BLaER1 treated with 17β-estradiol and CSF1 and Interleukin-3, amounts not matched to agents 10 nM and 100 nM (cell line): ENCODE results near the gene B3GALT5.

ENCODE experiments used
- H3K27ac ChIP-seq, 11 experiments: shearing (Covaris generic); formaldehyde crosslinking; 2 replicates each; pipeline ENCODE4 v1.8.1; 2022
- H3K27me3 ChIP-seq, 11 experiments: shearing (Covaris generic); formaldehyde crosslinking; 2 replicates each; pipeline ENCODE4 v1.8.1; 2022
- H3K36me3 ChIP-seq, 11 experiments: shearing (Covaris generic); formaldehyde crosslinking; 2 replicates each; pipeline ENCODE4 v1.8.1; 2022
- H3K4me1 ChIP-seq, 10 experiments: shearing (Covaris generic); formaldehyde crosslinking; 2 replicates each; pipeline ENCODE4 v1.8.1; 2022
- H3K4me2 ChIP-seq, 11 experiments: shearing (Covaris generic); formaldehyde crosslinking; 2 replicates each; pipeline ENCODE4 v1.8.1; 2022
- H3K4me3 ChIP-seq, 10 experiments: shearing (Covaris generic); formaldehyde crosslinking; 2 replicates each; pipeline ENCODE4 v1.8.1; 2022
- H3K9ac ChIP-seq, 11 experiments: shearing (Covaris generic); formaldehyde crosslinking; 2 replicates each; pipeline ENCODE4 v1.8.1; 2022
- H3K9me3 ChIP-seq, 11 experiments: shearing (Covaris generic); formaldehyde crosslinking; replicated peaks in 1 of 11; 2 replicates each; pipeline ENCODE4 v1.8.1; 2022
- H4K20me1 ChIP-seq, 11 experiments: shearing (Covaris generic); formaldehyde crosslinking; 2 replicates each; pipeline ENCODE4 v1.8.1; 2022
- Cebpa-rat ChIP-seq, 11 experiments: shearing (Covaris generic); IDR thresholded peaks; 2 replicates each; pipeline ENCODE4 v1.8.1; 2022

The B3GALT5 gene

GRCh38 chr21:39637197-39637970 is 24.6 kb downstream of the B3GALT5 start:
- Histone ChIP-seq H3K27me3 (no peaks in the 10 kb centered on the region), H3K27ac (no peak overlapping the region), H3K4me2 (peak overlapping the region in 3 of 11 experiments; percentile 3 to 33 (median 11); a peak in 2 of 22 replicates), H3K36me3 (no peaks in the 10 kb centered on the region), H3K4me1 (peaks cover 0 to 8% (median 3%) of the 10 kb centered on the region in 10 experiments; a peak in 4 of 20 replicates), H3K9ac (no peak overlapping the region), H4K20me1 (no peaks in the 10 kb centered on the region), H3K4me3 (no peak overlapping the region), H3K9me3 (peaks cover 0 to 4% (median 0%) of the 10 kb centered on the region in 11 experiments; a peak in 1 of 22 replicates)
- no peak for TF ChIP-seq Cebpa-rat (IDR thresholded peaks at IDR 0.05)

DNA sequence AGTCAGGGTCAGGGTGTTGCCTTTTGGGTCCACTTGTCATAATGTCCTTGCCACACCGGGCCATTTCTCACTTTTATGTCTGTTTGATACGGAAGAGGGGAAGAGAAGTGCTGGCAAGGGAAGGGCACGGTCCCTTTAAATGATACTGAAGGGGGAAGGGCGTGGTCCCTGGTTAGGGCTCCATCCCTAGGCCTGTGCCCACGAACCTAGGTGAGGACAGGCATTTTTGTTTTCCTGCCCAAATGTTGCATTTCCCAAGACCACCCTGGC is 25.2 kb downstream of the B3GALT5 start:
- no peak overlapping the region for H3K4me3 ChIP-seq
- peaks cover 0 to 8% (median 3%) of the 10 kb centered on the region in 10 experiments; a peak in 4 of 20 replicates for H3K4me1 ChIP-seq
- no peaks in the 10 kb centered on the region for H3K27me3 ChIP-seq
- H3K9me3 ChIP-seq = peaks cover 0 to 4% (median 0%) of the 10 kb centered on the region in 11 experiments; a peak in 1 of 22 replicates
- H4K20me1 ChIP-seq = no peaks in the 10 kb centered on the region
- peak overlapping the region in 3 of 11 experiments; percentile 3 to 33 (median 11); a peak in 2 of 22 replicates for H3K4me2 ChIP-seq
- H3K27ac ChIP-seq = no peak overlapping the region
- TF ChIP-seq Cebpa-rat (IDR thresholded peaks at IDR 0.05) = no peak
- H3K9ac ChIP-seq = no peak overlapping the region
- no peaks in the 10 kb centered on the region for H3K36me3 ChIP-seq

DNA sequence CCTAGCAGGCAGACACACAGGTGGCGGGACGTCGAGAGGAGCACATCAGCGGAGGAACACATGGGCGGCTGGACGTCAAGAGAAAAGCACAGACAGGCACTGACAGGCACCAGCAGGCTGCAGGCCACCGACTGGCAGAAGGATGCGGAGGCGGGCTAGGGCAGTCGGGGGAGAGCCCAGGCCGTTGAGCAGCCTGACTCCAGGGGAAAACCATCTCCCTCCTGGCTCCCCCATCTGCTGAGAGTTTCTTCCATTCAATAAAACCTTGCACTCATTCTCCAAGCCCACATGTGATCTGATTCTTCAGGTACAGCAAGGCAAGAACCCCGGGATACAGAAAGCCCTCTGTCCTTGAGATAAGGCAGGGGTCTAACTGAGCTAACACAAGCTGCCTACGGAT is 25.5 kb downstream of the B3GALT5 start:
- TF ChIP-seq Cebpa-rat (IDR thresholded peaks at IDR 0.05) = no peak
- no peaks in the 10 kb centered on the region for H3K27me3 ChIP-seq
- peak overlapping the region in 3 of 11 experiments; percentile 3 to 5 (median 3); a peak in 2 of 22 replicates for H3K4me2 ChIP-seq
- H3K4me1 ChIP-seq = peaks cover 0 to 8% (median 4%) of the 10 kb centered on the region in 10 experiments; a peak in 4 of 20 replicates
- H3K4me3 ChIP-seq = no peak overlapping the region
- H3K9me3 ChIP-seq = peaks cover 0 to 4% (median 0%) of the 10 kb centered on the region in 11 experiments; a peak in 1 of 22 replicates
- no peaks in the 10 kb centered on the region for H4K20me1 ChIP-seq
- no peak overlapping the region for H3K27ac ChIP-seq
- H3K9ac ChIP-seq = no peak overlapping the region
- no peaks in the 10 kb centered on the region for H3K36me3 ChIP-seq

- no peak overlapping the region for H3K27ac ChIP-seq
- H3K36me3 ChIP-seq = no peaks in the 10 kb centered on the region
- peaks cover 0 to 8% (median 6%) of the 10 kb centered on the region in 10 experiments; a peak in 4 of 20 replicates for H3K4me1 ChIP-seq
- no peak overlapping the region for H3K4me3 ChIP-seq
- H4K20me1 ChIP-seq = no peaks in the 10 kb centered on the region
- no peaks in the 10 kb centered on the region for H3K27me3 ChIP-seq
- H3K9me3 ChIP-seq = peaks cover 0 to 4% (median 0%) of the 10 kb centered on the region in 11 experiments; a peak in 1 of 22 replicates
- no peak overlapping the region for H3K4me2 ChIP-seq
- no peak for TF ChIP-seq Cebpa-rat (IDR thresholded peaks at IDR 0.05)
- no peak overlapping the region for H3K9ac ChIP-seq
Observed at GRCh38 chr21:39640754-39641153, 28.0 kb downstream of the B3GALT5 start.

DNA sequence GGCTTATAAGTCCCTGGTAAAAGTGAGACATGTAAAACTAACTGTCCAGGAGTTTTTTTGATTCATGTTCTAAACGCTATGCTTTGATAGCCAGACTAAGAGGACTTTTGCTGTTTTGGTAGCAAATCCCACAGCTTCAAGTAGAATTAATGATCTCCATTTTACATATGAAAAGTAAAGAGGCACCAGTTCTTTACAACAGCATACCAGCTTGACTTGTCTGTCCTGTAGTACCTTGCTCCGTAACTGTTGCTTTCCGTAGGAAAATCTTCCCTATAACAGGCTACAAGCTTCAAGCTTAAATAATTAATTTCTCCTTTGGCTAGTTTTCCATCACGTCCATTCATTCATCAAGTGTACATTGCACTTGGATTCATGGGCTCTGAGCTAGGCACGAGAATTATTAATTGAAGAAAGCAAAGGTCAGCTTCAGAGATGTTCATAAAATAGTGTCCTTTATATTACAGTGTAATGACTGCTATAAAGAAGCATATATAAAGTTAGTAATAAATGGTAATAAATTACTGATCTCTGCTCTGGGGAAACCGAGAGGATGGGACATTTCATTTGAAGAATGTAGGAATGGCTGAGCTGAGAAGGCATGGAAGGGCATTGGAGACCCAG is 29.2 kb downstream of the B3GALT5 start:
- H4K20me1 ChIP-seq = no peaks in the 10 kb centered on the region
- H3K27ac ChIP-seq = no peak overlapping the region
- H3K9ac ChIP-seq = no peak overlapping the region
- H3K27me3 ChIP-seq = no peaks in the 10 kb centered on the region
- peaks cover 0 to 8% (median 6%) of the 10 kb centered on the region in 10 experiments; a peak in 4 of 20 replicates for H3K4me1 ChIP-seq
- H3K9me3 ChIP-seq = peaks cover 0 to 7% (median 0%) of the 10 kb centered on the region in 11 experiments; a peak in 1 of 22 replicates
- H3K4me3 ChIP-seq = no peak overlapping the region
- no peak overlapping the region for H3K4me2 ChIP-seq
- H3K36me3 ChIP-seq = no peaks in the 10 kb centered on the region
- TF ChIP-seq Cebpa-rat (IDR thresholded peaks at IDR 0.05) = no peak

DNA sequence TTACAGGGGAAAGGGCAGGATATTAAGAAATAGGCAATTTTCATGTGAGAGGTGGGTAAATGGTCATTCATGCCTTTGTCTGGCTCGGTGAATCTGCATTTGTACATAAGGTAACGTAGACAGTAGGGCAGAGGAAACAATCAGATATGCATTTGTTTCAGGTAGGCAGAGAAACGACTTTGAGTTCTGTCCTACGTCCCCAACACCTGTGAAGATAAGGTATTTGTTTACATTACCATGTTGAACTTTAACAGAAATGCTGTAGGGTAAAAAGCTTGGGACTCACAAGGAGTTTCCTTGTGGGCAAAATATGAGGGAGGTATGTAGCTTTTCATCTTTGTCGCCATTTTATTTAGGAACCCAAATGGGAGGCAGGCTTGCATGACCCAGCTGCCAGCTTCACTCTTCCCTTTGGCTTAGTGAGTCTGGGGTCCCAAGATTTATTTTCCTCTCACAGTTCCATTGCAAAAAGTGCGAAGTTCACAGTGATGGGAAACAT is 31.4 kb downstream of the B3GALT5 start:
- H3K36me3 ChIP-seq = no peaks in the 10 kb centered on the region
- no peaks in the 10 kb centered on the region for H4K20me1 ChIP-seq
- no peak overlapping the region for H3K27ac ChIP-seq
- no peak overlapping the region for H3K4me2 ChIP-seq
- TF ChIP-seq Cebpa-rat (IDR thresholded peaks at IDR 0.05) = no peak
- peaks cover 0 to 3% (median 0%) of the 10 kb centered on the region in 11 experiments; a peak in 1 of 22 replicates for H3K9me3 ChIP-seq
- peaks cover 0 to 7% (median 0%) of the 10 kb centered on the region in 10 experiments; a peak in 1 of 20 replicates for H3K4me1 ChIP-seq
- no peaks in the 10 kb centered on the region for H3K27me3 ChIP-seq
- no peak overlapping the region for H3K4me3 ChIP-seq
- H3K9ac ChIP-seq = no peak overlapping the region

GRCh38 chr21:39645331-39645730 is 32.6 kb downstream of the B3GALT5 start:
- no peak overlapping the region for H3K27ac ChIP-seq
- no peak overlapping the region for H3K9ac ChIP-seq

DNA sequence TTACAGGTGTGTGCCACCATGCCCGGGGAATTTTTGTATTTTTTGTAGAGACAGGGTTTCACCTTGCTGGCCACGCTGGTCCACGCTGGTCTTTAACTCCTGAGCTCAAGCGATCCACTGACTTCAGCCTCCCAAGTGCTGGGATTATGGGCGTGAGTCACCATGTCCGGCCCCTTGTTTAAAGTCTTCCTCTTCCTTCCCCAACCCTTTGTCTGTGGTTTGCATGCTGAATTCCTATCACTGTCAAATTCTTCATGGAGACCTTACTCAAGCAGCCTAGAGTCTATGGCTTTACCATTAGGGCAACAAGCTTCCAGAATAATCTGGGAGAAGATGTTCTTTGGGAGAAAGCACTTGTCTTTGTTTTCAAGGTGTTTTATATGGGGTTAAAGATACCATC is 34.7 kb downstream of the B3GALT5 start:
- H3K36me3 ChIP-seq = no peaks in the 10 kb centered on the region
- H3K9me3 ChIP-seq = peaks cover 0 to 3% (median 0%) of the 10 kb centered on the region in 11 experiments; a peak in 1 of 22 replicates
- H4K20me1 ChIP-seq = no peaks in the 10 kb centered on the region
- H3K4me2 ChIP-seq = no peak overlapping the region
- H3K4me1 ChIP-seq = 0 out of 20 replicates have a peak, but pooled peaks cover 0 to 7% (median 0%) of the 10 kb centered on the region in 10 experiments
- no peaks in the 10 kb centered on the region for H3K27me3 ChIP-seq
- no peak overlapping the region for H3K27ac ChIP-seq
- H3K4me3 ChIP-seq = no peak overlapping the region
- no peak for TF ChIP-seq Cebpa-rat (IDR thresholded peaks at IDR 0.05)
- no peak overlapping the region for H3K9ac ChIP-seq

More at GRCh38 chr21:39645331-39645730, 32.6 kb downstream of the B3GALT5 start:
- Histone ChIP-seq H3K27me3 (no peaks in the 10 kb centered on the region), H3K36me3 (no peaks in the 10 kb centered on the region), H3K4me3 (no peak overlapping the region), H3K4me2 (no peak overlapping the region), H3K4me1 (0 out of 20 replicates have a peak, but pooled peaks cover 0 to 7% (median 0%) of the 10 kb centered on the region in 10 experiments), H4K20me1 (no peaks in the 10 kb centered on the region), H3K9me3 (peaks cover 0 to 3% (median 0%) of the 10 kb centered on the region in 11 experiments; a peak in 1 of 22 replicates)
- no peak for TF ChIP-seq Cebpa-rat (IDR thresholded peaks at IDR 0.05)

DNA sequence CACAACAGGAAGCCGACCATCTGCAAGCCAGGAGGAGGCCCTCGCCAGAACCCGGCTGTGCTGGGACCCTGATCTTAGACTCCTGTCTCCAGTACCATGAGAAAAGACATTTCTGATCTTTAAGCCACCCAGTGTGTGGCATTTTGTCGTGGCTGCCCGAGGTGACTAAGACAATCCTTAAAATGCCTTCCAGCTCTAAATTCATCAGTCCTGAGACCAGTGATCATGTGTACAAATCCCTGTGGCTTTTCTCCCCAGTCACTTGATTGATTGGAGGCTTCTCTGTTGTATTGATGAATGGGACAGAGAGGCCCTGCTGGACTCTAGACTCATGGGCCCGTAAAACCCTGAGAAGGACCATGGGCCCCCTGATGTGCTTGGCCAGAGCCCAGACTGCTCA is 36.1 kb downstream of the B3GALT5 start:
- TF ChIP-seq Cebpa-rat (IDR thresholded peaks at IDR 0.05) = no peak
- no peaks in the 10 kb centered on the region for H3K36me3 ChIP-seq
- no peaks in the 10 kb centered on the region for H4K20me1 ChIP-seq
- no peaks in the 10 kb centered on the region for H3K27me3 ChIP-seq
- H3K27ac ChIP-seq = no peak overlapping the region
- H3K9me3 ChIP-seq = peaks cover 6 to 13% (median 10%) of the 10 kb centered on the region in 11 experiments
- no peak overlapping the region for H3K4me2 ChIP-seq
- 0 out of 20 replicates have a peak, but pooled peaks cover 0 to 5% (median 0%) of the 10 kb centered on the region in 10 experiments for H3K4me1 ChIP-seq
- no peak overlapping the region for H3K9ac ChIP-seq
- H3K4me3 ChIP-seq = no peak overlapping the region
